ENCODE measurements around the gene FOXP1. TPM values are rescaled to one million over a fixed set of nuclear protein-coding genes. Genes with fewer than 3 reads are reported as not detected.

FOXP1 gene
- total RNA-seq, 2 donors from 2014 or later, result 101 to 171 TPM

- H3K9me3 Mint-ChIP-seq, result no peaks in the 10 kb centered on the region
- ATAC-seq (replicated peaks), result peak; percentile 52
- peaks cover 13% of the 10 kb centered on the region for H3K36me3 Mint-ChIP-seq (ENCODE audit: low read depth)
- H3K4me1 Mint-ChIP-seq, result peaks cover 49% of the 10 kb centered on the region
- no peaks in the 10 kb centered on the region for H3K27me3 Mint-ChIP-seq
- H3K4me3 Mint-ChIP-seq, result peak overlapping the region; percentile 63
- peak overlapping the region; percentile 86 for H3K27ac Mint-ChIP-seq
These were observed 225.3 kb downstream of the FOXP1 start for GRCh38 chr3:71358243-71358642.

GRCh38 chr3:71356265-71356664 lies 227.3 kb downstream of the FOXP1 start:
- H3K9me3 Mint-ChIP-seq, result no peaks in the 10 kb centered on the region
- H3K36me3 Mint-ChIP-seq (ENCODE audit: low read depth), result peaks cover 13% of the 10 kb centered on the region
- peaks cover 44% of the 10 kb centered on the region for H3K4me1 Mint-ChIP-seq
- peak overlapping the region; percentile 64 for H3K4me3 Mint-ChIP-seq
- H3K27me3 Mint-ChIP-seq, result no peaks in the 10 kb centered on the region
- peak overlapping the region; percentile 84 for H3K27ac Mint-ChIP-seq
- peak; percentile 16 for ATAC-seq (replicated peaks)

GRCh38 chr3:71355862-71356261 lies 227.7 kb downstream of the FOXP1 start:
- Mint-ChIP-seq H3K36me3 (ENCODE audit: low read depth) (peaks cover 13% of the 10 kb centered on the region), H3K4me1 (peaks cover 41% of the 10 kb centered on the region)

GRCh38 chr3:71355037-71355436 lies 228.5 kb downstream of the FOXP1 start:
- peak overlapping the region; percentile 64 for H3K4me3 Mint-ChIP-seq
- H3K9me3 Mint-ChIP-seq, result no peaks in the 10 kb centered on the region
- peaks cover 13% of the 10 kb centered on the region for H3K36me3 Mint-ChIP-seq (ENCODE audit: low read depth)
- peak; percentile 14 for ATAC-seq (replicated peaks)
- H3K4me1 Mint-ChIP-seq, result peaks cover 38% of the 10 kb centered on the region
- no peaks in the 10 kb centered on the region for H3K27me3 Mint-ChIP-seq
- H3K27ac Mint-ChIP-seq, result peak overlapping the region; percentile 84

More at GRCh38 chr3:71355862-71356261, 227.7 kb downstream of the FOXP1 start:
- Mint-ChIP-seq H3K9me3 (no peaks in the 10 kb centered on the region), H3K27ac (peak overlapping the region; percentile 84), H3K27me3 (no peaks in the 10 kb centered on the region), H3K4me3 (peak overlapping the region; percentile 64)
- peak; percentile 38 for ATAC-seq (replicated peaks)

- no peak overlapping the region for H3K4me3 Mint-ChIP-seq
- no peak for ATAC-seq (replicated peaks)
- H3K4me1 Mint-ChIP-seq, result peaks cover 26% of the 10 kb centered on the region
- no peak overlapping the region for H3K27ac Mint-ChIP-seq
- peaks cover 5% of the 10 kb centered on the region for H3K36me3 Mint-ChIP-seq (ENCODE audit: low read depth)
- H3K27me3 Mint-ChIP-seq, result no peaks in the 10 kb centered on the region
- no peaks in the 10 kb centered on the region for H3K9me3 Mint-ChIP-seq
These were observed 232.0 kb downstream of the FOXP1 start for GRCh38 chr3:71351403-71352149.

GRCh38 chr3:71350998-71351397 lies 232.5 kb downstream of the FOXP1 start:
- H3K27me3 Mint-ChIP-seq, result no peaks in the 10 kb centered on the region
- peaks cover 5% of the 10 kb centered on the region for H3K36me3 Mint-ChIP-seq (ENCODE audit: low read depth)
- no peak overlapping the region for H3K4me3 Mint-ChIP-seq
- ATAC-seq (replicated peaks), result no peak
- H3K4me1 Mint-ChIP-seq, result peaks cover 23% of the 10 kb centered on the region
- H3K9me3 Mint-ChIP-seq, result no peaks in the 10 kb centered on the region
- H3K27ac Mint-ChIP-seq, result no peak overlapping the region

GRCh38 chr3:71348831-71349230 lies 234.7 kb downstream of the FOXP1 start:
- Mint-ChIP-seq H3K9me3 (no peaks in the 10 kb centered on the region), H3K36me3 (ENCODE audit: low read depth) (peaks cover 6% of the 10 kb centered on the region), H3K4me3 (no peak overlapping the region), H3K27ac (no peak overlapping the region), H3K27me3 (no peaks in the 10 kb centered on the region), H3K4me1 (peaks cover 15% of the 10 kb centered on the region)
- ATAC-seq (replicated peaks), result no peak

GRCh38 chr3:71348001-71348632 lies 235.4 kb downstream of the FOXP1 start:
- no peaks in the 10 kb centered on the region for H3K27me3 Mint-ChIP-seq
- no peak overlapping the region for H3K27ac Mint-ChIP-seq
- H3K36me3 Mint-ChIP-seq (ENCODE audit: low read depth), result peaks cover 6% of the 10 kb centered on the region
- H3K9me3 Mint-ChIP-seq, result no peaks in the 10 kb centered on the region
- H3K4me1 Mint-ChIP-seq, result peaks cover 15% of the 10 kb centered on the region
- ATAC-seq (replicated peaks), result no peak
- H3K4me3 Mint-ChIP-seq, result peak overlapping the region; percentile 37

- peaks cover 23% of the 10 kb centered on the region for H3K36me3 Mint-ChIP-seq (ENCODE audit: low read depth)
- no peaks in the 10 kb centered on the region for H3K27me3 Mint-ChIP-seq
- H3K4me1 Mint-ChIP-seq, result peaks cover 15% of the 10 kb centered on the region
- no peak for ATAC-seq (replicated peaks)
- peaks cover 4% of the 10 kb centered on the region for H3K9me3 Mint-ChIP-seq
- H3K4me3 Mint-ChIP-seq, result no peak overlapping the region
- H3K27ac Mint-ChIP-seq, result no peak overlapping the region
These were observed 237.5 kb downstream of the FOXP1 start for GRCh38 chr3:71346061-71346460.

- Mint-ChIP-seq H3K27ac (no peak overlapping the region), H3K27me3 (no peaks in the 10 kb centered on the region), H3K36me3 (ENCODE audit: low read depth) (peaks cover 28% of the 10 kb centered on the region), H3K4me3 (no peak overlapping the region), H3K4me1 (peaks cover 15% of the 10 kb centered on the region), H3K9me3 (peaks cover 5% of the 10 kb centered on the region)
- no peak for ATAC-seq (replicated peaks)
These were observed 238.0 kb downstream of the FOXP1 start for GRCh38 chr3:71345429-71346040.

GRCh38 chr3:71341721-71342120 lies 241.8 kb downstream of the FOXP1 start:
- Mint-ChIP-seq H3K4me1 (peaks cover 5% of the 10 kb centered on the region), H3K36me3 (ENCODE audit: low read depth) (peaks cover 28% of the 10 kb centered on the region), H3K27me3 (no peaks in the 10 kb centered on the region), H3K4me3 (no peak overlapping the region), H3K27ac (no peak overlapping the region), H3K9me3 (peaks cover 5% of the 10 kb centered on the region)
- no peak for ATAC-seq (replicated peaks)

GRCh38 chr3:71339049-71339448 lies 244.5 kb downstream of the FOXP1 start:
- no peak overlapping the region for H3K4me3 Mint-ChIP-seq
- peaks cover 37% of the 10 kb centered on the region for H3K36me3 Mint-ChIP-seq (ENCODE audit: low read depth)
- peaks cover 5% of the 10 kb centered on the region for H3K9me3 Mint-ChIP-seq
- no peaks in the 10 kb centered on the region for H3K27me3 Mint-ChIP-seq
- H3K4me1 Mint-ChIP-seq, result peaks cover 3% of the 10 kb centered on the region
- no peak for ATAC-seq (replicated peaks)
- no peak overlapping the region for H3K27ac Mint-ChIP-seq

GRCh38 chr3:71332813-71333212 lies 250.7 kb downstream of the FOXP1 start:
- Mint-ChIP-seq H3K27me3 (no peaks in the 10 kb centered on the region), H3K4me3 (no peak overlapping the region), H3K4me1 (peaks cover 3% of the 10 kb centered on the region), H3K9me3 (no peaks in the 10 kb centered on the region), H3K36me3 (ENCODE audit: low read depth) (peaks cover 61% of the 10 kb centered on the region), H3K27ac (no peak overlapping the region)
- no peak for ATAC-seq (replicated peaks)

- no peak overlapping the region for H3K4me3 Mint-ChIP-seq
- no peaks in the 10 kb centered on the region for H3K27me3 Mint-ChIP-seq
- ATAC-seq (replicated peaks), result no peak
- H3K4me1 Mint-ChIP-seq, result no peaks in the 10 kb centered on the region
- no peaks in the 10 kb centered on the region for H3K9me3 Mint-ChIP-seq
- H3K36me3 Mint-ChIP-seq (ENCODE audit: low read depth), result peaks cover 61% of the 10 kb centered on the region
- H3K27ac Mint-ChIP-seq, result no peak overlapping the region
These were observed 252.6 kb downstream of the FOXP1 start for GRCh38 chr3:71330909-71331308.

GRCh38 chr3:71330505-71330904 lies 253.0 kb downstream of the FOXP1 start:
- no peak for ATAC-seq (replicated peaks)
- H3K4me3 Mint-ChIP-seq, result no peak overlapping the region
- H3K27ac Mint-ChIP-seq, result no peak overlapping the region
- peaks cover 61% of the 10 kb centered on the region for H3K36me3 Mint-ChIP-seq (ENCODE audit: low read depth)
- no peaks in the 10 kb centered on the region for H3K4me1 Mint-ChIP-seq
- H3K27me3 Mint-ChIP-seq, result no peaks in the 10 kb centered on the region
- no peaks in the 10 kb centered on the region for H3K9me3 Mint-ChIP-seq

Data from activated T-helper 17 cell treated with anti-CD3 and anti-CD28 coated beads, Interleukin-2, amount 50 U/mL, for 72 hours (primary cell).